K562 (cell line): ENCODE data around the gene FAM98C. TPM values are rescaled to one million over a fixed set of nuclear protein-coding genes. Genes with fewer than 3 reads are reported as not detected.

Experiments used
- C11orf30 ChIP-seq: fragments of 450-650 bp; IDR thresholded peaks from 2 replicates; pipeline ENCODE4 v1.6.1; 2016; ENCODE audit warnings: low read depth, mild to moderate bottlenecking
- CEBPZ ChIP-seq: fragments of 150-350 bp; IDR thresholded peaks from 2 replicates; pipeline ENCODE4 v1.6.1; 2014; ENCODE audit warnings: low read depth, mild to moderate bottlenecking, low read length, borderline replicate concordance
- CHD2 ChIP-seq: IDR thresholded peaks from 2 replicates; pipeline ENCODE4 v1.6.1; 2011; ENCODE audit warnings: low read depth, low read length
- DIDO1 ChIP-seq: fragments of 450-650 bp; IDR thresholded peaks from 2 replicates; pipeline ENCODE4 v1.6.1; 2016; ENCODE audit warnings: low read depth, missing biosample characterization, missing genetic modification characterization
- E2F1 ChIP-seq: sonication (generic); formaldehyde crosslinking; IDR thresholded peaks from 2 replicates; pipeline ENCODE4 v1.8.1; 2023; ENCODE audit warnings: mild to moderate bottlenecking, missing genetic modification reagents, moderate library complexity
- ETS1 ChIP-seq: conservative IDR thresholded peaks from 2 replicates; pipeline ENCODE4 v1.6.1; 2011; ENCODE audit warnings: low read depth, mild to moderate bottlenecking, low read length; ENCODE audit not compliant: control insufficient read depth
- MAFG ChIP-seq: fragments of 450-650 bp; conservative IDR thresholded peaks from 2 replicates; pipeline ENCODE4 v1.6.1; 2016; ENCODE audit warnings: missing genetic modification characterization, missing compliant biosample characterization
- MAFK ChIP-seq: IDR thresholded peaks from 2 replicates; pipeline ENCODE4 v1.6.1; 2011; ENCODE audit warnings: low read length, improper control_type of control experiment
- MAZ ChIP-seq, 2 experiments: fragments of 450-650 bp in 1 of 2; sonication (generic) in 1 of 2; formaldehyde crosslinking; IDR thresholded peaks in 1 of 2; conservative IDR thresholded peaks in 1 of 2; 2 replicates each; pipeline versions ENCODE4 v1.4.0 to v1.5.0; 2020; ENCODE audit warnings: mild to moderate bottlenecking in 1 of 2, missing genetic modification reagents in 1 of 2
- MCM7 ChIP-seq, 2 experiments: fragments of 450-650 bp; IDR thresholded peaks; 2 replicates each; pipeline ENCODE4 v1.6.1; 2016 to 2018
- NFIC ChIP-seq: fragments of 450-650 bp; IDR thresholded peaks from 2 replicates; pipeline ENCODE4 v1.6.1; 2017; ENCODE audit warnings: mild to moderate bottlenecking, inconsistent platforms
- PCBP2 ChIP-seq: fragments of 200-400 bp; formaldehyde crosslinking; IDR thresholded peaks from 2 replicates; pipeline ENCODE4 v1.6.1; 2018; ENCODE audit warnings: low read length, low read depth, mild to moderate bottlenecking, moderate library complexity; ENCODE audit not compliant: poor library complexity, severe bottlenecking
- PHF8 ChIP-seq: fragments of 200-600 bp; sonication (generic); IDR thresholded peaks from 2 replicates; pipeline ENCODE4 v1.6.1; 2012; ENCODE audit warnings: mixed run types, mild to moderate bottlenecking, inconsistent platforms, low read length, moderate library complexity, borderline replicate concordance
- RBFOX2 ChIP-seq: fragments of 200-400 bp; formaldehyde crosslinking; IDR thresholded peaks from 2 replicates; pipeline ENCODE4 v1.6.1; 2017; ENCODE audit warnings: low read depth, mild to moderate bottlenecking, low read length, moderate library complexity
- RFX5 ChIP-seq: IDR thresholded peaks from 2 replicates; pipeline ENCODE4 v1.6.1; 2011; ENCODE audit warnings: low read depth, mild to moderate bottlenecking, improper control_type of control experiment, low read length
- SMAD4 ChIP-seq: fragments of 250-450 bp; sonication (Bioruptor Pico); conservative IDR thresholded peaks from 2 replicates; pipeline ENCODE4 v1.8.0; 2021; ENCODE audit warnings: inconsistent platforms, mild to moderate bottlenecking, moderate library complexity
- VEZF1 ChIP-seq: fragments of 200-800 bp; sonication (Bioruptor generic); IDR thresholded peaks from 2 replicates; pipeline ENCODE4 v1.6.1; 2017; ENCODE audit warnings: missing genetic modification characterization, missing compliant biosample characterization
- ZKSCAN8 ChIP-seq: fragments of 200-800 bp; sonication (Bioruptor generic); IDR thresholded peaks from 2 replicates; pipeline ENCODE4 v1.6.1; 2016; ENCODE audit warnings: missing genetic modification characterization, missing compliant biosample characterization
- ZNF639 ChIP-seq, 2 experiments: fragments of 200-800 bp in 1 of 2; sonication (Bioruptor generic) in 1 of 2; sonication (generic) in 1 of 2; formaldehyde crosslinking in 1 of 2; IDR thresholded peaks in 1 of 2; conservative IDR thresholded peaks in 1 of 2; 2 replicates each; pipeline versions ENCODE4 v1.5.0 to v1.6.1; 2016 to 2020; ENCODE audit warnings: missing compliant biosample characterization in 1 of 2, missing genetic modification characterization in 1 of 2, missing genetic modification reagents in 1 of 2
- polyA plus RNA-seq, 8 experiments: library from polyadenylated mRNA; depleted of rRNA in 4 of 8; stranded (reverse) in 5 of 8; unstranded in 3 of 8; fragments of >200 nt; fragmentation: Nextera tagmentation in 2 of 8; fragmentation: Illumina TruSeq in 1 of 8; extraction: Ambion mirVana in 2 of 8; extraction: Trizol in 1 of 8; gene quantifications; 2 replicates each; pipeline versions ENCODE4 v1.2.1 to v1.2.3, GENCODE V29; 2011 to 2014; ENCODE audit warnings: inconsistent platforms in 1 of 8, missing spikeins in 1 of 8
- total RNA-seq, 7 experiments: library from RNA; depleted of rRNA in 6 of 7; stranded (reverse); fragments of >200 nt in 6 of 7; fragmentation: Illumina TruSeq in 2 of 7; extraction: Trizol in 2 of 7; gene quantifications; 2 replicates each; pipeline versions ENCODE4 v1.2.1 to v1.2.3, GENCODE V29; 2011 to 2021; ENCODE audit warnings: low replicate concordance in 1 of 7

FAM98C gene
- total and polyA plus RNA-seq, 9 of the 15 experiments (the other 6 are each of a cell fraction or from before 2014, with no cell fraction given), result 1.7 to 43.8 (median 13.7) TPM

GRCh38 chr19:38434549-38435051 lies 31.7 kb downstream of the FAM98C start (continued):
- TF ChIP-seq CEBPZ (no peak), MAFK (peak; percentile 100), SMAD4 (CRISPR knock-in tag) (no peak), ETS1 (peak; percentile 42; the same call in 1 of the 2 replicates), RFX5 (no peak), MAFG (tag) (peak; percentile 98), RBFOX2 (peak; percentile 57), VEZF1 (CRISPR knock-in tag) (peak; percentile 40; the same call in 1 of the 2 replicates), C11orf30 (peak; percentile 100), MAZ (CRISPR knock-in tag; conservative IDR thresholded peaks at IDR 0.05 in 1 of 2, IDR thresholded peaks at IDR 0.05 in 1 of 2) (peak in 1 of 2 experiments; percentile 20; a peak in 1 of 4 replicates), E2F1 (no peak), CHD2 (no peak), MCM7 (IDR thresholded peaks at IDR 0.05) (no peak), PHF8 (peak; percentile 19; the same call in 1 of the 2 replicates), ZNF639 (CRISPR knock-in tag; conservative IDR thresholded peaks at IDR 0.05 in 1 of 2, IDR thresholded peaks at IDR 0.05 in 1 of 2) (no peak), ZKSCAN8 (CRISPR knock-in tag) (no peak), PCBP2 (no peak), DIDO1 (tag) (no peak), NFIC (no peak)
